ENCODE measurements around the gene SPECC1. TPM values are rescaled to one million over a fixed set of nuclear protein-coding genes. Genes with fewer than 3 reads are reported as not detected.
A peak's percentile ranks its signal among the peaks of the same experiment; 100 is the strongest.

SPECC1 gene
- total and polyA plus RNA-seq, 9 of the 15 experiments (the other 6 are each of a cell fraction or from before 2014, with no cell fraction given) = 2.4 to 19.6 (median 14.7) TPM

GRCh38 chr17:20187049-20187448 is 177.9 kb downstream of the SPECC1 start:
- Histone ChIP-seq H3K27ac (ENCODE audit: extremely low read depth, low read depth, low read length) (no peak overlapping the region), H3K9me1 (ENCODE audit: control insufficient read depth, insufficient read depth, low read length) (no peaks in the 10 kb centered on the region), H3K27me3 (ENCODE audit: control insufficient read depth in 2 of 2, insufficient read depth in 2 of 2, low read length in 2 of 2) (no peaks in the 10 kb centered on the region), H3K9me3 (replicated peaks; ENCODE audit: control insufficient read depth, insufficient read depth, low read depth, low read length) (no peaks in the 10 kb centered on the region), H3K4me2 (ENCODE audit: insufficient read depth, low read length) (no peak overlapping the region), H4K20me1 (replicated peaks; ENCODE audit: control insufficient read depth, insufficient read depth, low read length) (peaks cover 21% of the 10 kb centered on the region), H3K4me3 (no peak overlapping the region), H3K4me1 (replicated peaks in 1 of 2; ENCODE audit: control insufficient read depth in 2 of 2, insufficient read depth in 2 of 2, low read length in 2 of 2) (peaks cover 11 to 28% of the 10 kb centered on the region in 2 experiments), H3K36me3 (ENCODE audit: control insufficient read depth, insufficient read depth, low read length) (no peaks in the 10 kb centered on the region), H3K79me2 (ENCODE audit: control insufficient read depth, insufficient read depth, low read length) (no peaks in the 10 kb centered on the region), H2AFZ (ENCODE audit: low read depth, low read length) (no peak overlapping the region), H3K9ac (ENCODE audit: insufficient read depth in 1 of 2, low read depth in 2 of 2, low read length in 2 of 2) (no peak overlapping the region)
- no peak for ATAC-seq
- POLR2A ChIA-PET = interaction anchor here (0.8 kb wide), 1 partner anchor 10 kb away, joined by 3 read pairs; no protein-coding TSS in a partner anchor
- in situ Hi-C loops (cut with MboI) (no loop called here), intact Hi-C loops (cut with micrococcal nuclease) (no loop called here)
- DNase-seq (ENCODE audit: extremely low read depth in 1 of 4, low spot score in 3 of 4) = no peak
- CTCF ChIA-PET (ENCODE audit: low intra/inter-chr PET ratio) = no interaction called here
- WGBS (ENCODE audit: insufficient coverage, low coverage, missing lambda C conversion rate) = 54% methylated on average over 4 of the region's 4 CpGs
- BruUV-seq (replicated peaks) = no TSS peak
- TF ChIP-seq SRF (CRISPR knock-in tag; IDR thresholded peaks at IDR 0.05) (peak in 1 of 2 experiments; percentile 77; a peak in 1 of 4 replicates), ZNF316 (IDR thresholded peaks at IDR 0.05) (peak; percentile 30; the same call in 1 of the 2 replicates), SUPT5H (IDR thresholded peaks at IDR 0.05) (no peak), C11orf30 (IDR thresholded peaks at IDR 0.05; ENCODE audit: low read depth) (peak; percentile 19; the same call in 1 of the 2 replicates), KLF10 (CRISPR knock-in tag; IDR thresholded peaks at IDR 0.05) (no peak), U2AF2 (optimal IDR thresholded peaks at IDR 0.05; ENCODE audit: low read depth, low read length) (no peak)
- FAIRE-seq = no peak

GRCh38 chr17:20189302-20189701 is 180.1 kb downstream of the SPECC1 start:
- Histone ChIP-seq H3K27me3 (ENCODE audit: control insufficient read depth in 2 of 2, insufficient read depth in 2 of 2, low read length in 2 of 2) (no peaks in the 10 kb centered on the region), H3K9ac (ENCODE audit: insufficient read depth in 1 of 2, low read depth in 2 of 2, low read length in 2 of 2) (no peak overlapping the region; a peak in 1 of 4 replicates), H3K4me2 (ENCODE audit: insufficient read depth, low read length) (0 out of 2 replicates have a peak overlapping the region, but pooled peaks have one; percentile 1), H3K79me2 (ENCODE audit: control insufficient read depth, insufficient read depth, low read length) (no peaks in the 10 kb centered on the region), H3K9me3 (replicated peaks; ENCODE audit: control insufficient read depth, insufficient read depth, low read depth, low read length) (no peaks in the 10 kb centered on the region), H3K9me1 (ENCODE audit: control insufficient read depth, insufficient read depth, low read length) (no peaks in the 10 kb centered on the region), H3K27ac (ENCODE audit: extremely low read depth, low read depth, low read length) (0 out of 3 replicates have a peak overlapping the region, but pooled peaks have one; percentile 21), H3K4me3 (no peak overlapping the region), H2AFZ (ENCODE audit: low read depth, low read length) (no peak overlapping the region), H3K36me3 (ENCODE audit: control insufficient read depth, insufficient read depth, low read length) (no peaks in the 10 kb centered on the region), H4K20me1 (replicated peaks; ENCODE audit: control insufficient read depth, insufficient read depth, low read length) (peaks cover 21% of the 10 kb centered on the region), H3K4me1 (replicated peaks in 1 of 2; ENCODE audit: control insufficient read depth in 2 of 2, insufficient read depth in 2 of 2, low read length in 2 of 2) (peaks cover 11 to 28% of the 10 kb centered on the region in 2 experiments)
- peak; percentile 67 for FAIRE-seq
- intact Hi-C loops (cut with micrococcal nuclease) = no loop called here
- ChIA-PET POLR2A (interaction anchor here (0.6 to 1.1 kb wide), 3 partner anchors 17 to 110 kb away, joined by 3 to 5 read pairs (median 3); no protein-coding TSS in a partner anchor), CTCF (ENCODE audit: low intra/inter-chr PET ratio) (no interaction called here)
- ATAC-seq = peak; percentile 65
- BruUV-seq (replicated peaks) = no TSS peak
- DNase-seq (ENCODE audit: extremely low read depth in 1 of 4, low spot score in 3 of 4) = peak in 2 of 4 experiments; percentile 44 to 46
- TF ChIP-seq CBFA2T3 (IDR thresholded peaks at IDR 0.05) = peak; percentile 47
- no peak for TF ChIP-seq PREB (CRISPR knock-in tag; IDR thresholded peaks at IDR 0.05)
- TF ChIP-seq, protein P1, sequence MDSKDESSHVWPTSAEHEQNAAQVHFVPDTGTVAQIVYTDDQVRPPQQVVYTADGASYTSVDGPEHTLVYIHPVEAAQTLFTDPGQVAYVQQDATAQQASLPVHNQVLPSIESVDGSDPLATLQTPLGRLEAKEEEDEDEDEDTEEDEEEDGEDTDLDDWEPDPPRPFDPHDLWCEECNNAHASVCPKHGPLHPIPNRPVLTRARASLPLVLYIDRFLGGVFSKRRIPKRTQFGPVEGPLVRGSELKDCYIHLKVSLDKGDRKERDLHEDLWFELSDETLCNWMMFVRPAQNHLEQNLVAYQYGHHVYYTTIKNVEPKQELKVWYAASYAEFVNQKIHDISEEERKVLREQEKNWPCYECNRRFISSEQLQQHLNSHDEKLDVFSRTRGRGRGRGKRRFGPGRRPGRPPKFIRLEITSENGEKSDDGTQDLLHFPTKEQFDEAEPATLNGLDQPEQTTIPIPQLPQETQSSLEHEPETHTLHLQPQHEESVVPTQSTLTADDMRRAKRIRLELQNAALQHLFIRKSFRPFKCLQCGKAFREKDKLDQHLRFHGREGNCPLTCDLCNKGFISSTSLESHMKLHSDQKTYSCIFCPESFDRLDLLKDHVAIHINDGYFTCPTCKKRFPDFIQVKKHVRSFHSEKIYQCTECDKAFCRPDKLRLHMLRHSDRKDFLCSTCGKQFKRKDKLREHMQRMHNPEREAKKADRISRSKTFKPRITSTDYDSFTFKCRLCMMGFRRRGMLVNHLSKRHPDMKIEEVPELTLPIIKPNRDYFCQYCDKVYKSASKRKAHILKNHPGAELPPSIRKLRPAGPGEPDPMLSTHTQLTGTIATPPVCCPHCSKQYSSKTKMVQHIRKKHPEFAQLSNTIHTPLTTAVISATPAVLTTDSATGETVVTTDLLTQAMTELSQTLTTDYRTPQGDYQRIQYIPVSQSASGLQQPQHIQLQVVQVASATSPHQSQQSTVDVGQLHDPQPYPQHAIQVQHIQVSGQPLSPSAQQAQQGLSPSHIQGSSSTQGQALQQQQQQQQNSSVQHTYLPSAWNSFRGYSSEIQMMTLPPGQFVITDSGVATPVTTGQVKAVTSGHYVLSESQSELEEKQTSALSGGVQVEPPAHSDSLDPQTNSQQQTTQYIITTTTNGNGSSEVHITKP (IDR thresholded peaks at IDR 0.05; ENCODE audit: partially characterized antibody) = peak; percentile 81
- no peak for TF ChIP-seq ZNF780A (CRISPR knock-in tag; IDR thresholded peaks at IDR 0.05)
- peak; percentile 26; the same call in 1 of the 2 replicates for TF ChIP-seq CBFA2T2 (conservative IDR thresholded peaks at IDR 0.05)
- no peak for TF ChIP-seq NR3C1 (CRISPR knock-in tag; IDR thresholded peaks at IDR 0.05)
- WGBS (ENCODE audit: insufficient coverage, low coverage, missing lambda C conversion rate) = 73% methylated on average over 4 of the region's 5 CpGs
- in situ Hi-C loops (cut with MboI) = no loop called here
